B cell (primary cell): ENCODE results near the gene RESF1. TPM values are rescaled to one million over a fixed set of nuclear protein-coding genes. Genes with fewer than 3 reads are reported as not detected.

Source experiments
- ATAC-seq: fragments of 200-7000 bp; cut with Tn5 transposase; one replicate; pipeline ENCODE4 v1.10.0; 2021; ENCODE audit warnings: low read depth, mild to moderate bottlenecking, moderate number of reproducible peaks, moderate library complexity
- CTCF ChIA-PET: fragments of 350-600 bp; sonication (Branson Sonifier 250); formaldehyde crosslinking; loops from one replicate; lab custom pipeline; 2021; ENCODE audit warnings: antibody characterized with exemption, inconsistent platforms; lab: Charles Lee
- POLR2A ChIA-PET: fragments of 350-600 bp; sonication (Branson Sonifier 250); formaldehyde crosslinking; loops from one replicate; lab custom pipeline; 2021; ENCODE audit warnings: antibody characterized with exemption; lab: Charles Lee
- DNase-seq: peaks from one replicate; pipeline ENCODE4 v3.0.0; 2013
- H2AFZ ChIP-seq: 2 replicates; pipeline ENCODE4 v1.6.1; 2012; ENCODE audit warnings: mild to moderate bottlenecking, low read depth, low read length; ENCODE audit not compliant: insufficient read depth, poor library complexity, severe bottlenecking
- H3K27ac ChIP-seq, 2 donors: 1 replicate in 1 of 2; 2 replicates in 1 of 2; pipeline ENCODE4 v1.5.1; 2012 to 2013; ENCODE audit warnings: low read length in 2 of 2, mild to moderate bottlenecking in 2 of 2, moderate library complexity in 1 of 2
- H3K27me3 ChIP-seq, 4 experiments: fragments of 200-600 bp in 1 of 4; sonication (generic) in 1 of 4; replicated peaks in 1 of 4; 1 replicate in 2 of 4; 2 replicates in 2 of 4; pipeline versions ENCODE4 v1.6.1 to v1.7.0; 2013 to 2016; ENCODE audit warnings: low read length in 3 of 4, mild to moderate bottlenecking in 2 of 4, mixed read lengths in 1 of 4, moderate library complexity in 1 of 4; ENCODE audit not compliant: insufficient read depth in 4 of 4, control insufficient read depth in 3 of 4; ENCODE audit errors: control extremely low read depth in 1 of 4
- H3K36me3 ChIP-seq, 2 experiments: replicated peaks in 1 of 2; 1 replicate in 1 of 2; 2 replicates in 1 of 2; pipeline versions ENCODE4 v1.6.1 to v1.7.1; 2013; ENCODE audit warnings: low read length in 1 of 2; ENCODE audit not compliant: insufficient read depth in 2 of 2, control insufficient read depth in 1 of 2; ENCODE audit errors: control extremely low read depth in 1 of 2, extremely low read depth in 1 of 2
- H3K4me1 ChIP-seq, 2 donors: fragments of 200-600 bp in 1 of 2; sonication (generic) in 1 of 2; 1 replicate in 1 of 2; 2 replicates in 1 of 2; pipeline versions ENCODE4 v1.5.1 to v1.6.1; 2013 to 2017; ENCODE audit warnings: low read length in 2 of 2; ENCODE audit not compliant: control insufficient read depth in 2 of 2, insufficient read depth in 2 of 2
- H3K4me2 ChIP-seq: replicated peaks from 2 replicates; pipeline ENCODE3; 2012; ENCODE audit warnings: mild to moderate bottlenecking, low read depth, low read length; ENCODE audit not compliant: poor library complexity, severe bottlenecking
- H3K4me3 ChIP-seq, 5 experiments: fragments of 200-600 bp in 1 of 5; sonication (generic) in 1 of 5; 1 replicate in 3 of 5; 2 replicates in 2 of 5; pipeline versions ENCODE4 v1.5.1 to v1.7.0; 2011 to 2016; ENCODE audit warnings: low read length in 4 of 5, mild to moderate bottlenecking in 4 of 5, low read depth in 2 of 5, control low read depth in 1 of 5, moderate library complexity in 1 of 5; ENCODE audit not compliant: insufficient read depth in 1 of 5; ENCODE audit errors: control extremely low read depth in 1 of 5, extremely low read depth in 1 of 5
- H3K79me2 ChIP-seq: fragments of 200-600 bp; sonication (generic); one replicate; pipeline ENCODE4 v1.6.0; 2016; ENCODE audit warnings: low read length; ENCODE audit not compliant: control insufficient read depth, insufficient read depth
- H3K9ac ChIP-seq: fragments of 200-600 bp; sonication (generic); 2 replicates; pipeline ENCODE4 v1.6.1; 2017; ENCODE audit warnings: mild to moderate bottlenecking, low read length, moderate library complexity
- H3K9me3 ChIP-seq, 3 donors: one replicate each; pipeline versions ENCODE4 v1.6.1 to v1.7.1; 2013; ENCODE audit warnings: low read length in 2 of 3; ENCODE audit not compliant: control insufficient read depth in 2 of 3, insufficient read depth in 1 of 3; ENCODE audit errors: control extremely low read depth in 1 of 3
- H4K20me1 ChIP-seq: 2 replicates; pipeline ENCODE4 v1.6.0; 2012; ENCODE audit warnings: mild to moderate bottlenecking, low read length; ENCODE audit not compliant: insufficient read depth, control insufficient read depth, poor library complexity, severe bottlenecking
- H3K27ac Mint-ChIP-seq: one replicate; pipeline ENCODE4 v1.8.0; 2021; ENCODE audit warnings: mixed read lengths
- H3K27me3 Mint-ChIP-seq: one replicate; pipeline ENCODE4 v1.8.0; 2021; ENCODE audit warnings: mixed read lengths
- H3K4me1 Mint-ChIP-seq: one replicate; pipeline ENCODE4 v1.8.0; 2021; ENCODE audit warnings: mixed read lengths
- H3K4me3 Mint-ChIP-seq: one replicate; pipeline ENCODE4 v1.8.0; 2021; ENCODE audit warnings: mixed read lengths
- H3K9me3 Mint-ChIP-seq: one replicate; pipeline ENCODE4 v1.8.0; 2022; ENCODE audit warnings: mixed read lengths; ENCODE audit not compliant: insufficient read depth
- EZH2 ChIP-seq: IDR thresholded peaks from 2 replicates; pipeline ENCODE4 v1.6.1; 2012; ENCODE audit warnings: borderline replicate concordance, low read depth, mild to moderate bottlenecking, moderate library complexity, low read length; ENCODE audit not compliant: insufficient read depth, poor library complexity, severe bottlenecking
- WGBS: methylation state at CpG from one replicate; pipeline ENCODE4 v1.1.5; 2013; ENCODE audit warnings: missing lambda C conversion rate; ENCODE audit not compliant: insufficient coverage; 5-methylcytosine and 5-hydroxymethylcytosine counted together
- intact Hi-C: fragments of 100-400 bp; cut with micrococcal nuclease; formaldehyde crosslinking; loops from one replicate; pipeline ENCODE4 v1.10.0; 2022
- polyA plus RNA-seq: library from polyadenylated mRNA; depleted of rRNA; stranded (reverse); fragments of >200 nt; gene quantifications from 2 replicates; pipeline ENCODE4 v1.2.3, GENCODE V29; 2012
- total RNA-seq, 2 donors: library from RNA; stranded (reverse); fragments of 120-200 nt in 1 of 2; gene quantifications; 1 replicate in 1 of 2; 2 replicates in 1 of 2; pipeline versions ENCODE4 v1.2.3 to v1.2.4, GENCODE V29; 2013 to 2022
- TF ChIP-seq, protein P1 (sequence below): fragments of 200-600 bp; IDR thresholded peaks from one replicate; pipeline ENCODE4 v1.8.0; 2022; ENCODE audit warnings: antibody characterized with exemption, mild to moderate bottlenecking

RESF1 gene
- total and polyA plus RNA-seq, 2 donors (not counting 1 experiment from before 2014, with no cell fraction given): 47.3 to 352 TPM

DNA sequence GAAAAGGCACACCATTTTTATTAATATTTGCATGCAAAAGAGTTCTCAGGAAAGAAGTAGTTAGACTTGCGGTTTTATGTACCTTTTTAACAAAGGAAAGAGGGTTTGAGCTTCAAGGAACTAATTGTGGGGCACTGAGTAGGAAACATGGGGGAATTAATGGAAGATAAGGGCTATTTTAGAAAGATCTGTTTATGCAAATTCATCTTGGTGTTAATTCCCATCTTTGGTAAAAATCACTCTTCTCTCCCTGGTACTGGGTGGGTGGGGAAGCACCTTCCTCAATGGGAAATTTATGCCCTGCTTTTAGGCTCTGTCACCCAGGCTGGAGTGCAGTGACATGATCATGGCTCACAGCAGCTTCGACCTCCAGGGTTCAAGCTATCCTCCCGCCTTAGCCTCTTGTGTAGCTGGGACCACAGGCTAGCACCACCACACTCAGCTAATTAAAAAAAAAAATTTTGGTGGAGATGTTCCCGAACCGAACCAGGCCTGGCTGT lies 30.1 kb upstream of the RESF1 start:
- ATAC-seq (no peak), DNase-seq (no peak)
- Histone ChIP-seq H3K4me1 (peaks cover 11 to 15% of the 10 kb centered on the region in 2 donors), H4K20me1 (no peaks in the 10 kb centered on the region), H3K4me3 (peak overlapping the region in 1 of 5 experiments; percentile 32), H3K9me3 (peaks cover 2 to 23% (median 5%) of the 10 kb centered on the region in 3 donors), H3K79me2 (no peaks in the 10 kb centered on the region), H3K27ac (peak overlapping the region in 1 of 2 donors; percentile 51), H3K9ac (no peak overlapping the region), H3K4me2 (peak overlapping the region; percentile 27), H3K36me3 (peaks cover 0 to 2% of the 10 kb centered on the region in 2 experiments), H3K27me3 (no peaks in the 10 kb centered on the region), H2AFZ (peak overlapping the region; percentile 50)
- ChIA-PET POLR2A (interaction anchor here (0.6 to 0.7 kb wide), 3 partner anchors 28 to 577 kb away, joined by 3 read pairs; no protein-coding TSS in a partner anchor), CTCF (interaction anchor here (0.9 to 1.3 kb wide), 2 partner anchors 14 to 25 kb away, joined by 3 read pairs; no protein-coding TSS in a partner anchor)
- peak overlapping the region; percentile 86 for H3K4me3 Mint-ChIP-seq
- peak overlapping the region; percentile 93 for H3K27ac Mint-ChIP-seq
- H3K4me1 Mint-ChIP-seq: peaks cover 29% of the 10 kb centered on the region
- no peaks in the 10 kb centered on the region for H3K27me3 Mint-ChIP-seq
- intact Hi-C loops: loop anchor here (5.0 kb wide), 1 partner anchor 42 kb away; no protein-coding TSS in a partner anchor
- WGBS: 100% methylated on average over 1 of the region's 5 CpGs
- TF ChIP-seq EZH2: no peak
- TF ChIP-seq, protein P1, sequence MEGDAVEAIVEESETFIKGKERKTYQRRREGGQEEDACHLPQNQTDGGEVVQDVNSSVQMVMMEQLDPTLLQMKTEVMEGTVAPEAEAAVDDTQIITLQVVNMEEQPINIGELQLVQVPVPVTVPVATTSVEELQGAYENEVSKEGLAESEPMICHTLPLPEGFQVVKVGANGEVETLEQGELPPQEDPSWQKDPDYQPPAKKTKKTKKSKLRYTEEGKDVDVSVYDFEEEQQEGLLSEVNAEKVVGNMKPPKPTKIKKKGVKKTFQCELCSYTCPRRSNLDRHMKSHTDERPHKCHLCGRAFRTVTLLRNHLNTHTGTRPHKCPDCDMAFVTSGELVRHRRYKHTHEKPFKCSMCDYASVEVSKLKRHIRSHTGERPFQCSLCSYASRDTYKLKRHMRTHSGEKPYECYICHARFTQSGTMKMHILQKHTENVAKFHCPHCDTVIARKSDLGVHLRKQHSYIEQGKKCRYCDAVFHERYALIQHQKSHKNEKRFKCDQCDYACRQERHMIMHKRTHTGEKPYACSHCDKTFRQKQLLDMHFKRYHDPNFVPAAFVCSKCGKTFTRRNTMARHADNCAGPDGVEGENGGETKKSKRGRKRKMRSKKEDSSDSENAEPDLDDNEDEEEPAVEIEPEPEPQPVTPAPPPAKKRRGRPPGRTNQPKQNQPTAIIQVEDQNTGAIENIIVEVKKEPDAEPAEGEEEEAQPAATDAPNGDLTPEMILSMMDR: no peak
- peaks cover 2% of the 10 kb centered on the region for H3K9me3 Mint-ChIP-seq
